Heart left ventricle (tissue), 13 donors: ENCODE data around the gene CYP19A1.

ENCODE experiments used
- POLR2A ChIP-seq, 2 donors: fragments of 450-650 bp; IDR thresholded peaks; one replicate each; pipeline ENCODE4 v1.6.1; 2017; ENCODE audit warnings: antibody characterized with exemption in 2 of 2, mild to moderate bottlenecking in 2 of 2, moderate library complexity in 2 of 2
- TF ChIP-seq, protein P1 (sequence below), 12 donors: fragments of 200-600 bp; sonication (generic) in 4 of 12; IDR thresholded peaks; one replicate each; pipeline versions ENCODE4 v1.5.0 to v1.8.0; 2018 to 2022; ENCODE audit warnings: antibody characterized with exemption in 12 of 12, mild to moderate bottlenecking in 5 of 12
- donor health status: ischemic (EF 13 %, LVEDD 7.1; RV severe dilation, severe dysfunction).
- donor health status: DM: no; HTN: yes; CAD: no.
- donor health status: DM: no; HTN: no; CAD: no.
- donor health status: ischemic (EF 25% LVEDD 6.9; RV normal size, moderate dysfunction).
- donor health status: ischemic (EF 25% LVEDD 5.7; RV mildly dilated, moderate dysfunction).
- donor health status: ischemic (EF 35%, LVEDD 5.7; RV mildly dilated, moderate dysfunction).
- donor health status: nonischemic (EF 11% LVEDD 7.7; RV severe dilation, severe dysfunction).
- donor health status: DM: yes; HTN: yes; CAD: no.
- donor health status: PGD.
- donor health status: ischemic (EF 29% LVEDD 5.4; RV normal size, mild dysfunction).
- donor health status: nonischemic (EF 23%, LVEDD 6.1; RV moderate dilation, normal function).

DNA sequence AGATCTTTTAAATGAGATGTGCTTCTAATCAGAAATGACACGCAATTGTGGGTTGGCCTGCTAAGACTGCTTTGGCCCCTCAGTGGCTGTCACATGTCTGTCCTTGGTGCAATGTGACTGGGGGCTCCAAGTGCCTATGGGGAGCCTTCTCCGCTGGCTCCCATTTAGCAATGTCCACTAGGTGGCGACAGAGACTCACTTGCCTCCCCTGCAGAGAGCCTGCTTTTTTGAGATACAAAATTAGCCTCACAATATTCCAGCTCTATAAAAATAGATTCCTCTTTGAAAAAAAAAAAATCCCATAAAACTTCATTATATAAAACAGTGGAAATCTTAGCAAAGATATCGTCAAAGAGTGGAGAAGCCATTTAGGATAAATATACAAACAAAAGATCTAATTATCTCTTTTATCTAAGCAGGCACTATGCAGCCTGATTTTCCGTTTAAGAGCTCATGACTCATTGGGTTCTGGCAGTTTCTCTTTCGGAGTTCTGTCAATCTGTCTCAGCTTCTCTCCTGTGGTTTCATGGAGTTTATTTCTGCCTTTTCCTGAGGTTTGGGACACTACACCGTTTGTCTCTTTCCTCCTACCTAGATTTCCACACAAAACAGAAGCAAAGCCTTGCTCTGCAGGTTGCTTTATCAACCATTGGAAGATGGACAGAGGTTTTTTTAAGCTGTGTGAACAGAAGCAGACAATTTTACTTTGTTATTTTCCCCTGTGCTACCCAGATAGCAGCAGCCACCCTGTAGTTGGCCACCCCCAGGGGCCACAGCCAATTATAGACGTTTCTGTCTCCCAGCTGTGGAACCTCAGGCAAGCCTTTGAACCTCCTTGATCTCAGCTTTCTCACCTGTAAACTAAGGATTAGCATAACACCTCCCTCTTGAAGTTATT lies 175.3 kb downstream of the CYP19A1 start:
- TF ChIP-seq, protein P1, sequence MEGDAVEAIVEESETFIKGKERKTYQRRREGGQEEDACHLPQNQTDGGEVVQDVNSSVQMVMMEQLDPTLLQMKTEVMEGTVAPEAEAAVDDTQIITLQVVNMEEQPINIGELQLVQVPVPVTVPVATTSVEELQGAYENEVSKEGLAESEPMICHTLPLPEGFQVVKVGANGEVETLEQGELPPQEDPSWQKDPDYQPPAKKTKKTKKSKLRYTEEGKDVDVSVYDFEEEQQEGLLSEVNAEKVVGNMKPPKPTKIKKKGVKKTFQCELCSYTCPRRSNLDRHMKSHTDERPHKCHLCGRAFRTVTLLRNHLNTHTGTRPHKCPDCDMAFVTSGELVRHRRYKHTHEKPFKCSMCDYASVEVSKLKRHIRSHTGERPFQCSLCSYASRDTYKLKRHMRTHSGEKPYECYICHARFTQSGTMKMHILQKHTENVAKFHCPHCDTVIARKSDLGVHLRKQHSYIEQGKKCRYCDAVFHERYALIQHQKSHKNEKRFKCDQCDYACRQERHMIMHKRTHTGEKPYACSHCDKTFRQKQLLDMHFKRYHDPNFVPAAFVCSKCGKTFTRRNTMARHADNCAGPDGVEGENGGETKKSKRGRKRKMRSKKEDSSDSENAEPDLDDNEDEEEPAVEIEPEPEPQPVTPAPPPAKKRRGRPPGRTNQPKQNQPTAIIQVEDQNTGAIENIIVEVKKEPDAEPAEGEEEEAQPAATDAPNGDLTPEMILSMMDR (IDR thresholded peaks at IDR 0.05) = peak; percentile 89 to 99 (median 95)
- no peak for TF ChIP-seq POLR2A (IDR thresholded peaks at IDR 0.05)
